GM19023 (cell line): ENCODE results near the gene CREB5.

Experiments
- ATAC-seq: cut with Tn5 transposase; IDR thresholded peaks from one replicate; pipeline ENCODE4 v1.9.1; 2021; ENCODE audit warnings: mild to moderate bottlenecking, moderate library complexity; ENCODE audit not compliant: unreplicated experiment

Gene CREB5

GRCh38 chr7:28627263-28627653, 214.9 kb downstream of the CREB5 start:
- ATAC-seq = no peak

- no peak for ATAC-seq
Observed at GRCh38 chr7:28627896-28628295, 215.6 kb downstream of the CREB5 start.

DNA sequence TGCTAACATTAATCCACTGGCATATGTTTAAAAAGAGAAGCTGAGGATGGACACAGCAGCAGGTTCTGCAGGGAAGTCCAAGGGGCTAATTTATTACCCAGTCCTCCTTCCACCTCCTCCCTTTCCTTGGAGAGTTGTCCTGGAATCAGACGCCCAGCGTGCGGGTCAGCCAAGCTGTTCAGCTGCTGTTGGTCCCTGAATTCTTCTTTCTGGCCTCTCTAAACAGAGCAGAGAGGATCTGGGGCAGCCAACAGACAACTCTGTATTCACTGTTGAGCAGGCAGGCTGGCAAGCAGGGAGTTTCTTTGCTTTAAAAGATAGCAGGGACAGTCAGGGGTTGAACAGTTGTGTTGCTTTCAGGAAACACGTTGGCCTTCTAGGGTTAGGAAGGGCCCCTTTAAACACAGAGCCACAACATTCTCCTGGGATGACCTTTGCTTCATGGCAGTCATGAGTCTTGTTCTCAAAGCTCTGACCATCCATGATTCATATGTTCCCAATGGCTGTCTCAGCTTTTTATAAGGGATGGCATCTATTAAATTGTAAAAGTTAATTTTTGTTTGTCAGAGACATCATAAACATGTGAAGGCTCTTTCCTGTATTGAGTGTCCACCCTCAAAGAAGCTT, 217.0 kb downstream of the CREB5 start:
- ATAC-seq = no peak

DNA sequence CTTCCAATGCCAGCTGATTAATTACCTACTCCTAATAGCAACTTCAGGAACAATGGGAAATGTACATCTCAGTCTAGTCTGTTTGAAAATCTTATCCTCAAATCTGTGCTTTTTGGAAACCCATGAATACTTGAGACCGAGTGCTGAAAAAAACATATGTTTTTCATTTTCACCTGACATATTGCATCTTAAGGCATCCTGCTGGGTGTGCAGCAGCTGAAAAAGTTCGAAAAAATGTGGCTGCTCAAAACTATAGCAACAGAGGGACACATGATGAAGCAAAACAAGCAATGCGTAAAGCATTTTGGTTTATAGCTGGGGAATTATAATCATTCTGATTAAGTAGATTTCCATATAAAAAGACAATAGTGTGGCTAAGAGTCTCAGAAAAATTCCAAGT, 218.0 kb downstream of the CREB5 start:
- ATAC-seq = no peak

DNA sequence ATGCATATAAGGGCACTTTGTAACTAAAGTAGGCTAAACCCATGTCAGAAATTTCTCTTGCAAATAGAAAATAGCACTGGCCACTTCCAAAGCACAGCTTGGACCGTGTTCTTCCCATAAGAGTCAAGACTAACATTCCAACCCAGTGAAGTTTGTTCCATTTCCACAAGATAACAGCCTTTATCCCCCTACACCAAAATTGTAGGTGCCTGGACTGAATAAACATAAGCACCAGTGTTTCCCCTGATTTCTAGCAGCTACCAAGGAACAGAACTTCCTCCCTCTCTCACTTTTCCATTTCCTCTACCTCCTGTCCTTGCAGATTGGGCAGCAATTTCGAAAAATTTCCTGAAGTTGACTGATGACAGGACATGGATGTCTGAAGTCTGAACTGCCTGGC, 219.7 kb downstream of the CREB5 start:
- no peak for ATAC-seq

GRCh38 chr7:28638914-28639313, 226.6 kb downstream of the CREB5 start:
- no peak for ATAC-seq

- no peak for ATAC-seq
Observed at GRCh38 chr7:28640001-28640400, 227.7 kb downstream of the CREB5 start.

- no peak for ATAC-seq
Observed at GRCh38 chr7:28641752-28642545, 229.6 kb downstream of the CREB5 start.

GRCh38 chr7:28643188-28643569, 230.9 kb downstream of the CREB5 start:
- ATAC-seq = no peak

DNA sequence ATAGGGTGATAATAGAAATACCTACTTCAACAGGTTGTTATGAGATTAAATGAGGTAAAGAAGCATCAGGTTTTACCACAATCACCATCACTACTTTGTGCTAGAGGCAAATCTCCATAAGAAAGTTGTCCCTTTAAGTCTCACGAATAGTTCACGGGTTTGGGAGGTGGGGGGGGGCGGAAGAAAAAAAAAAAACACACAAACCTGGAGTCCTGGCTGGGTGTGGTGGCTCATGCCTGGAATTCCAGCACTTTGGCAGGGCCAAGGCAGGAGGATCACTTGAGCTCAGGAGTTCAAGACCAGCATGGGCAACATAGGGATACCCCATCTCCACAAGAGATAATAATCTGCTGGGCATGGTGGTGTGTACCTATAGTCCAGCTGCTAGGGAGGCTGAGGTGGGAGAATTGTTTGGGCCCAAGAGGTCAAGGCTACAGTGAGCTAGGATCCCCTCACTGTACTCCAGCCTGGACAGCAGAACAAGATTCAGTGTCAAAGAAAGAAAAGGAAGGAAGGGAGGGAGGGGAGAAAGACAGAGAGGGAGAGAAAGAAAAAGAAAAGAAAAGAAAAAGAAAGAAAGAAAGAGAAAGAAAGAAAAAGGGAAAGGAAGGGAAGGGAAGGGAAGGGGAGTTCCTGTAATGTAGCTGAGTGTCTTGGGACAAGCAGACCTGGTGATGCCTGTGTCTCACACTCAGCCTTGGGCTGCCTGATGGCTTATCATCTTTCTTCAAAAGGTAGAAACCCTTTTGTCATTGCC, 231.4 kb downstream of the CREB5 start:
- no peak for ATAC-seq

GRCh38 chr7:28645866-28646265, 233.5 kb downstream of the CREB5 start:
- no peak for ATAC-seq

DNA sequence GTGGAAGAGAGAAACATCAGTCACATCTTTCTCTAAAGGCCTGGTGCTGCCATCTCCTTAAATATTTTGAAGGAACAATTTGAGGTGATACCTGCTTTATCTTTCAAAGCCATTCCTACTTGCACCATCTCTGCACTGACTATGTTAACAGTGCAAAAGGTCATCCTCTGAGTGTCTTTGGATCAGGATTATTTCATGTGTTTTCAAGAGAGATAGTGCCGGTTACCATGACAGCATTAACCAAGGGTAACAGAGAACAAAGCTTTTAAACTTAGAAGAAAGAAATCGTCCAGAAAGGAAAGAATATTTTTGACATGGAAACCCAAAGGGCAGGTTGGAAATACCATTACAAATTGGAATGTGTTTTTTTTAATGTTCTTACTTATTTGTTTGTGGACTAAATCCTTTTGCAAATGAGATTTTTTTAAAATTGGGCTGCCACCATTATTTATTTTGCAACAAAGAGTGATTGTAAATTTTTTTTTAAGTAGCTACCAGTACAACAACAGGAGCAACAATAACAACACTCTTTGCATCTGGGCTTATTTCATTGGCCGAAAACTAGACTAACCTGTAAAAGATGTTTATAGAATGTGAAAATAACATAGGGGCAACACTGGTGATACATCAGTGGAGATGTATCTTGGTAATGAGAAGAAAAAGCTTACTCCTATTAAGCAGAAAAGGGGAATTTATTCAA, 234.2 kb downstream of the CREB5 start:
- ATAC-seq = no peak

- ATAC-seq = no peak
Observed at GRCh38 chr7:28647076-28647421, 234.7 kb downstream of the CREB5 start.

GRCh38 chr7:28649189-28649588, 236.9 kb downstream of the CREB5 start:
- no peak for ATAC-seq

DNA sequence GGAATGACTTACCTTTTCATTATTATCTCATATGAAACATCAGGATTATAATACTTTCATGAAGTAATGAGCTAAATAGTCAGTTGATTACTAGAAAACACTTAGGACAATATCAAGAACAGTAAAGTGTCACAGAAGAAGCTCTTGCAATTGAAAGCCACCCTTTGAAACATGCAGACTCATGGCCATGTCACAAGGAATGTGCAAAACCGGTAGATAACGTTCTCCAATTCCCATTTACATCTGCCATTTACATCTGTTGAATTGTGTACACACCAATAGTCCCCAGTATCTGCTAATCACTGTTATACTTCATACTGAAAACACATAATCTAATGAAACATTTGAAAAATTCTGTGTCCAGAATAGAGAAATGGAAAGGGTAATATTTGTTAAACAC, 237.5 kb downstream of the CREB5 start:
- ATAC-seq = no peak

GRCh38 chr7:28654110-28654509, 241.8 kb downstream of the CREB5 start:
- no peak for ATAC-seq

DNA sequence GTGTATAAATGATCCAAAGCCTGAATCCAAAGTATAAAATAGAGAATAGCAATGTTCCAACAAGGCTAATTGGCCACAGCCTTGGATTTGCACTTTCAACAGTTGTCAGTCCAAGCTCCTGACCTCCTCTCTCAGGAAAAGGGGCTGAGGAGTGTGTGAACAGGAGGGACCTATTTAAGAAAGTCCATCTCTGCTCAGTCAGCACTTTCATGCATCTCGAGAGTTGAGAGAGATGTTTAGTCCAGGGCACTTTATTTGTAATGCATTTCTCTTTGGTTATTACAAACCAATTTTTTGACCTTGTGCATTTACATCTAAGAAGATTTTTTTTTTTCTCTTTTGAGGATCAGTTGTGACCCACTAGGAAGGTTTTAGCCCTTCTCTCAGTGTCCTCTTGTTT, 244.2 kb downstream of the CREB5 start:
- no peak for ATAC-seq

DNA sequence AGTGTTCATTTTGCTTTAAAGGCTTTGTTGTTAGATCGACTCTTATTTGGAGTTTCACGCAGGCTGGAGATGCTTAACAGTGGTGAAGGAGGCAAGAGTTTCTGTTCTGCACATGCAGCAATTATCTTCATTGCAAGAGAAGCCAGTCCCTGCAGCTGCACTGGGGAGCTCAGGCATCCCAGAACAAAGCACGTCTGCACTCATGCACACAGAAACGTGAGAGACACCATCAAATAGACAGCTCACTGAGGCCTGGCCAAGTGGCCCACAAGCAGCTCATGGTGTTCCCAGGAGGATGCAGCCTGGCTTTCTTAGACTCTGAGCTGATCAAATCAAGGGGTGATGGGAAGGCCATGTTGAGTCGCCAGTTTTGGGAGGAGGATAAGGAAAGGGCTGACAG, 246.1 kb downstream of the CREB5 start:
- ATAC-seq = no peak

- ATAC-seq = no peak
Observed at GRCh38 chr7:28660132-28660531, 247.8 kb downstream of the CREB5 start.

DNA sequence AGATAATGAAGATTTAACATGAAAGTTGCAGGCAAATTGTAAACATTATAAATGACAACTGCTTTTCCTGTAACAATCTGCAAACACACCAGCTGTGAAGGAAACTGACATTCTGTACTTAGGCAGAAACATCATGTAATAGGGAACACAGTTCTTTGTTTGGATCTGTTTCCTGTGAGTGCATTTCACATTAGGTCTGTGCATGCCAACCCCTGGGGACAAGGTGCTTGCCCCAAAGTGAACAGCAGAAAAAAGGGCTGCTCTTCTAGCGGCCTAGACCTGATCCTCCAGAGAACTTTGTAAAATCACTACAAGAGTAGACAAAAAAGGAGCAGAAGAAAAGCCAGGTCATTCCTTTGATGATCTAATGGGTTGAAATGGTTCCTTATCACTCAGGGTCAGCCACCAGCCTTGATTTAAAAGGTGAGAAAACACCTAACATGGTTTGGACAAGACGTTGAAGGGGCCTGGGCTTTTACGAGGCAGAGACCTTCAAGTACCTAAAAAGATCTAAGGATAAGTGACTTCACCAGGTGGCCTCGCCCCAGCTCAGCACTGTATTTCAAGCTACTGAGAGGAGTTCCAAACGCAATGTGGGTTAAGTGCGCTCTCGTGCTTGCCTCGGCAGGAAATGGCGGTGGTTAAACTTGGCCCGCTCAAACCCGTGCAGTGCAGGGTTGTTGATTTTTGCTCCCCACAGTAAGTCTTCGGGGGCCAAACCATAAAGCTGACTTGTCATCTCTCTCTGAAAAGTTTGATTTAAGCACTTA, 249.7 kb downstream of the CREB5 start:
- no peak for ATAC-seq

DNA sequence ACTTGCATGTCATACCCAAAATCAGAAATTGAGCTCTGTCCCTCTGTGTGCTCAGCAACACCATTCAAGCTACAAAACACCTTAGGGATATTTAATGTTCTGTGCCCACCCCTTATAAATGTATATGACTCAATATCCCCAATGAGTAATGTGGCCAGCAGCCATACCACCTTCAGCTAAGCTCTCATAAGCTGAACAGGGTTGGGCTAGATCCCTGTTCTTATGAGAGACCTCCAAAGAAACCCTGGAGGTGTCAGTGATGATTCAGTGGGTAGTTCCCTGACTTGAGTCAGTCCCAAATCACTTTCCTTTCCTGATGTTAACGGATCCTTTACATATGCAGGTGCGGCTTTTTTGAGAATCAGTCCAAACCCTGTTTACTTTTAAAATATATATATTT, 253.8 kb downstream of the CREB5 start:
- ATAC-seq = no peak
